Measurements from ENCODE around the gene FIBCD1.
"Not testable (repeated sequence)": the region's sequence is repeated elsewhere in the genome, so short reads cannot be mapped to it uniquely, and the experiment has no call there.

FIBCD1 gene

DNA sequence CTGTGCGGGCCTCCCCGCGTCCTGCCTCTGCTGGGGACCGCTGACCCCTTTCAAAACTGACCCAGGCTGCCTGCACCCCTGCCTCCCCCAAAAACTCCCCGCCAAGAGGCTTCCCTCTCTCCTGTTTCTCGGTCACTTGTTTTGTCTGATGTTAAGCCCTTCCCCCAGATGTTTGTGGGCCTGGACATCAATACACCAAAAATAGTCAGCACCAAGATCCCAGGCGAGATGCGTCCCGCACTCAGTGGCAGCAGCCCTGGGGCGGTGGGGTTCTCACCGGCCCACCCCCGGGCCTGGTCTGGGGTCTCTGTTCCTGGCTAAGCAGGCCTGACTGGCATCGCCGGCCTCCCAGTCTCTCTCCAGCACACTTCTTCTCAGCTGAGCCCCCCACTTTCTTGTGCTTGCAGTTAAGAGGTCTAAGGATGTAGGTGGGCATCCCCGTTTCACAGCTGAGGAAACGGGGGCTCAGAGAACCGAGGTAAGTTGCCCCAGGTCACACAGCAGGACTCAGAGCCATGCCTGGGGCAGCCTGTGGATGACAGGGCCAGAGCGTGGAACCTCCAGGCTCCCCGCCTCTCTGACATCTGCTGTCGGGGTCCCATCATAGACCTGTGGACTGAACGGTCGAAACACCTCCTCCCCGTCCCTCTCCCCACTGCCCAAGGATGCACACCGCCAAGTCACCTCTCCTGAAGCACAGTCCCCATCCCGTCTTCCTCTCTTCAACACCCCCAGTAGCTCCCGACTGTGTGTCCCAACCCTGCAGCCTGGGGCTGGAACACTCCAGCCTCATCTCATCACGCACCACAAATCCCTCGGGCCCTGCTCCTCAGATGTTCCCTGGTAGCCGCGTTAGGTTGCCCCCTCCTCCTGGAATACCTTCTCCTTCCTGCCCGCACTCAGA is 16.8 kb downstream of the FIBCD1 start:
- no peak for DNase-seq (ENCODE audit: low spot score)

GRCh38 chr9:130921300-130921988 is 17.6 kb downstream of the FIBCD1 start:
- DNase-seq (ENCODE audit: low spot score) = no peak

GRCh38 chr9:130920762-130921299 is 18.2 kb downstream of the FIBCD1 start:
- no peak for DNase-seq (ENCODE audit: low spot score)

DNA sequence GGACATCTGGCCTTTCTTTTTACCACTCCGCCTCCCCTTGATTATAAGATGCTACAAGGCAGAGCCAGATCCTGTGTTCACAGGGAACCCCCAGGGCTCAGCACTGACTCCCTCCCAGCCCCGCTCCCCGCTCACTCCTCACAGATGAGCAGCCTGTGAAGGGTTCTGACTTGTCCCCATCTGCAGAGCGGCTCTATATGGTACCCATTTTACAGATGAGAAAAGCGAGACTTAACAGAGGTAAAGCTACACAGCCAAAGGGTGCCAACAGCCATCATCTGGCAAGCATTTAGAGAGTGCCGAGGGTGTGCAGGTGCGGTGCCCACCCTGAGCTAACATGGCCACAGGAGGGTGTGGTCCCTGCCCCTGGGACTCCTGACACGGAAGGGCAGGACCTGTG is 18.8 kb downstream of the FIBCD1 start:
- DNase-seq (ENCODE audit: low spot score) = no peak

DNA sequence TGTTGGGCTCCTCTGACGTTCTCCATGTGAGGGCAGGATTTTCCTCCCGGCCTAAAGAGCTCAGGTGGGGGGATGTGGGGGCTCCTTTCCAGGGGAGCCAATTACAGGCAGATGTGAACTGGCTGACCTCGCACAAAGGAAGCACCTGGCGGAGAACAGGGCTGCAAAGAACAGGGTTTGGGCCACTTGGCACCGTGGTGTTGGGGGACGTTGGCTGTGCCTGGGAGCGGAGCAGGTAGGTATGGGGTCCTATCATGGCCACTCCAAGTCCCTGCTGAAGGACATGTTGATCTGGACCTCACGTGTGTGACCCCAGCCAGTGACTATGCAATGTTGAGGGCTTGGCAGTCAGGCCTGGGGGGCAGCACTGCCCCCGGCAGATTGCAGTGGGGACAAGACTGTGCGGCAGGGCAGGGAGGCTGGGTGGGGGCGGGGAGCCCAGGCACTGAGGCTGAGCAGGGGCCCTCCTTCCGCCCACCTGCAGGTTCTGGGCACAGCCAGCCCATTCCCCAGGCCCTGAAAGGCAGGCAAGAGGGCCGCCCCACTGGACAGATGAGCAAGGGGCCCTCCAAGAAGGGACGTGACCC is 19.4 kb downstream of the FIBCD1 start:
- DNase-seq (ENCODE audit: low spot score) = no peak

DNA sequence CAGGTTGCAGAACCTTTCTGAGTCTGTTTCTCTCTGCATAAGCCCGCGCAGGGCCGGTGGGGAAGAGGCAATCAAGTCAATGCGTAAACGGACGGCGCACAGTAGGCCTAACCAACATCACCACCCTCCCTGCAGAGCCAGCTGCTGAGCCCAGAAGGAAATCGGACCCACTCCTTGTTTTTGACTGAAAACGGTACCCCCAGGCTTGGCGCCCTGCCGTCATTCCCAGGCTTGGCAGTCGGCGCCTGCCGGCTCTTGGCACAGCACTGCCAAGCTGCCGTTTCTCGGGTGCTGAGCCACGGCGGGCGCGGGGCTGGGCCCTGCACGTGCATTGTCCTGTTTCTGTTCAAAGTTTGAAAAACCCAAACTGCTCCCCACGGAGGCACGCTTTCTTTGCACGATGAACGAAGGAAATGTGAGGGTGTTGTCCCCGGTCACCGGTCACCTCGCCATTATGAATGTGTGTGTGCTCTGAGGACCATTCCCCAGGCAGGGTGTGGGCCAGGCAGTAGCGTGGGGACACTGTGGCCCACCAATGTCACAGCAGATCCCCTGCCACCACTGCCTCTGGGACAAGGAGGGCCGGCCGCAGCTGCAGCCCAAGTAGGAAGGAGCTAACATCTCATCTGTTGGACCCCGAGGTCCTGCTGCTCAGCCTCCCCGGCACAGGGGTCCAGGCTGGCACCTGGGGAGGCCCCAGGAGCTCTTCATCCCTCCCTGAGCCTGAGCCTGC is 20.1 kb downstream of the FIBCD1 start:
- no peak for DNase-seq (ENCODE audit: low spot score)

DNA sequence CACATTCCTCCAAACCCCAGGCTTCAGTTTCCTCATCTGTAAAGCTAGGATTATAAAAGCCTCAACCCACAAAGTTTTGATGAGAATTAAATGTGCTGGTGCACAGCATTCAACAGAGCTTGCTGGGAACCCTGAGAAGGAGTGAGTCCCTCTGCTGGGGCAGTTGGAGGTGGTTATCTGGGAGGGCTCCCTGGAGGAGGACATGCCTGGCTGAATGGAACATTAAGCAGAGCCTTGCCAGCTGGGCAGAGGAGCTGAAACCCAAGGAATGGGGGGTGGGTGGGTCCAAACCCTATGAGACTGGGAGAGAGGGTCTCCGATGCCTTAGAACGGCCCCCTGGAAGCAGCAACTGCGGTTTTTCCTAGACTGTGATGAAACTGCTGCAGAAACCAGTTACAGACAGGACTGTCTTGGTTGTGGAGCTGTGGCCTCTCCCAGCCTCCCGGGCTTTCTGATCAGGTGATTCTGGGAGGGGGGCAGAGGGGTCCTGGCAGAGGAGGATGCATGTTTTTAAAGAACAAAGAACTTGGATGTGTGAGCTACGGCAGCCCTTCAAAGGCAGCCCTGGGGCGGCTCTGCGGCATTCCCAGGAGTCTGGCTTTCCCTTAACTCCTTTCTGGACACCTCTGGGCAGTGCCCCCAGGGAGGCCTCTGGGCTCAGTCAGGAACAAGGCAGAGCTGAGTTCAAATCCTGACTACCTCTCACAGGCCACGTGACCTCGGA is 20.8 kb downstream of the FIBCD1 start:
- DNase-seq (ENCODE audit: low spot score) = no peak

GRCh38 chr9:130917168-130917960 is 21.7 kb downstream of the FIBCD1 start:
- no peak for DNase-seq (ENCODE audit: low spot score)

DNA sequence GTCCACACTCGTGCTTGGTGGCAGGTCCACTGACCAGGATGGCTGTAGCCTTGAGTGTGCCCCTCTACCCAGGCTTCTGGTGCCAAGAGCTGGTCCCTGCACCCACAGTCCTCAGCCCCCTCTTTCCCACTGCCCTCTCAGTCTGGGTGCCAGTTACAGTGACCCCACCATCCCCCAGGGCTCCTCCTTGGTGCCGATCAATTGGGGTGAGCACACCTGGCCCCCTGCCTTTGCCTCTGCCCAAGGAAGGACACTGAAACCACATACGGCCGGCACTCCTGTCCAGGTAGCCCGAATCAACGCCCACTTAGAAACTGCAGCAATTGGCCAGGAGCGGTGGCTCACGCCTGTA is 24.0 kb downstream of the FIBCD1 start:
- DNase-seq (ENCODE audit: low spot score) = no peak

- no peak for DNase-seq (ENCODE audit: low spot score)
These were observed 24.5 kb downstream of the FIBCD1 start for GRCh38 chr9:130914417-130915095.

DNA sequence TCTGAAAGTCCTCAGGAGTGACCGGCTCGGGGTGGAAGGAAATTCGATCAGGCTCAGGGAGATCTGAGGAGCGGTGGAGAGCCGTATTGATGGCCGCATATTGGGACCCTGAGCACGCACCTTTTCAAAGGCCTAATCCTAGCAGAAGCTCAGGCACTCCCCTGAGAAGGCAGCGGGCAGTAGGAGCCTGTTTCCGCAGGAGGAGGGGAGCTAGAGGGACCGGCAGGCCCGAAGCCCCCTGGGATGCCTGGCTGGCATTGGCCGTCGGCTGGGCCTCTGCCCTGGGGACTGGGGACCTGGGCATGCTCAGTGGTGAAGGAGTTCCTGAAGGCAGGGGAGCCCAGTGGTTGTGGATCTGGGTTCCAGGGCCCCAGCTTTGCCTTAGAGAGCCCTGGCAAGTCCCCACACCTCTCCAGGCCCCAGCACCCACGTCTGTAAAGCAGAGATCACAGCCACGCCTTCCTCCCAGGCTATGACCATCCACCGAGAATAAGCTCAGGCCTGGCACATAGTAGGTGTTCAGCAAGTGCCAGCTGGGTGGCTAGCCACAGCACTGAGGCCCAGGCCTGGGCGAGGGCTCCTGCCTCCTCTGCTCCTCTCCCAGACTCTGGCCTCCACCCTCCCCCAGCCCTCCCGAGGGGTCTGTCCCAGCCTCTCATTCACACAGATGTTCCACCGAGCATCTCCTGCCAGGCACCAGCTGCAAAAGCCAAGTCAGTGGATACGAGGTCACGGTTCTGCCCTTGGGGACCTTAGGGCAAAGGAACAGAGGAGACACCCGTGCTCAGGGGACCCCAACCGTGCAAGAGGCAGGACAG is 25.2 kb downstream of the FIBCD1 start:
- no peak for DNase-seq (ENCODE audit: low spot score)

DNA sequence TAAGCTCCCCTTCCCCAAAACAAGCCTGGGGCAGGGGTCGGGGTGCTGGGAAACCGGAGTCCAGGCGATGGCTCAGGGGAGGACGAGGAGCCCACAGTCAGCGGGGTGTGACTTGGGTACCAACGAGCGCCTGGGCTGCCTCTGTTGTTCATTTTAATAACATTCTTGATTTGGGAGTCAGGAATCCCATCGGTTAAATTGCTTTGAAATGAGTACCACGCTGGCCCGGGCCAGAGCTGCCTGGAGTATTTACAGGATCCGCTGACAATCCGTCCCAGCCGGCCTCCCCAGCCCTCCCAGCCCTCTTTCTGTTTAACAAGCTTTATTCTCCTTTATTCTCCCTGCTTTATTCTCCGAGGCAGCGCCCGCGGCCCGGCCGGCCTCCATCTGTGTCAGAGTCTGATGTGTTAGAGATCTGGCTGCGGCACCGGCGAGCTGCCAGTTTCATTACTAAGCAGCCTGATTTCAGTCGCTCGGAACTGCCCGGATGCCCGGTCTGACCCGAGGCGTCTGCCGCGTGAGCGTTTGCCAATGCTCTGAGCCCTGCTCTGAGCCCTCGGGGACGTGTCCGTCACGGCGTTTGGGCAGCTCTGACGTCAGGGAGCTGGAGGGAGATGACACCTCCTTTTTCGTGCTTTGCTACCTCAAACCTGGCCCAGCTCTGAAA is 26.0 kb downstream of the FIBCD1 start:
- DNase-seq (ENCODE audit: low spot score) = peak; percentile 51

- no peak for DNase-seq (ENCODE audit: low spot score)
These were observed 27.6 kb downstream of the FIBCD1 start for GRCh38 chr9:130911254-130912049.

DNA sequence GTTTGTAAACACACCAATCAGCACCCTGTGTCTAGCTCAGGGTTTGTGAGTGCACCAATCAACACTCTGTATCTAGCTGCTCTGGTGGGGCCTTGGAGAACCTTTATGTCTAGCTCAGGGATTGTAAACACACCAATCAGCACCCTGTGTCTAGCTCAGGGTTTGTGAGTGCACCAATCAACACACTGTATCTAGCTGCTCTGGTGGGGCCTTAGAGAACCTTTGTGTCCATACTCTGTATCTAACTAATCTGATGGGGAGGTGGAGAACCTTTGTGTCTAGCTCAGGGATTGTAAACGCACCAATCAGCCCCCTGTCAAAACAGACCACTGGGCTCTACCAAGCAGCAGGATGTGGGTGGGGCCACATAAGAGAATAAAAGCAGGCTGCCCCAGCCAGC is 28.4 kb downstream of the FIBCD1 start:
- DNase-seq (ENCODE audit: low spot score) = not testable (repeated sequence)

DNA sequence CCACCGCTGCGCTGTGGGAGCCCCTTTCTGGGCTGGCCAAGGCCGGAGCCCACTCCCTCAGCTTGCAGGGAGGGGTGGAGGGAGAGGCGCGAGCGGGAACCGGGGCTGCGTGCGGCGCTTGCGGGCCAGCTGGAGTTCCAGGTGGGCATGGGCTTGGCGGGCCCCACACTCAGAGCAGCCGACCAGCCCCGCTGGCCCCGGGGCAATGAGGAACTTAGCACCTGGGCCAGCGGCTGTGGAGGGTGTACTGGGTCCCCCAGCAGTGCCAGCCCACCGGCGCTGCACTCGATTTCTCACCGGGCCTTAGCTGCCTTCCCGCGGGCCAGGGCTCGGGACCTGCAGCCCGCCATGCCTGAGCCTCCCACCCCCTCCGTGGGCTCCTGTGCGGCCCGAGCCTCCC is 29.0 kb downstream of the FIBCD1 start:
- DNase-seq (ENCODE audit: low spot score) = not testable (repeated sequence)

- no peak for DNase-seq (ENCODE audit: low spot score)
These were observed 30.1 kb downstream of the FIBCD1 start for GRCh38 chr9:130908878-130909355.

- DNase-seq (ENCODE audit: low spot score) = no peak
These were observed 30.7 kb downstream of the FIBCD1 start for GRCh38 chr9:130908146-130908877.

Measured in GM03348 (cell line).